Endothelial cell of umbilical vein (primary cell): ENCODE measurements around the gene PXMP4. TPM values are rescaled to one million over a fixed set of nuclear protein-coding genes. Genes with fewer than 3 reads are reported as not detected.

Experiments
- BruUV-seq: library from RNA; stranded (reverse); fragments of 400-500 nt; replicated peaks from 2 replicates; lab custom pipeline; 2021; lab: Mats Ljungman, UMichigan
- CTCF ChIA-PET: fragments of 300-600, 350-600 bp; sonication (Branson Sonifier 250); formaldehyde crosslinking; loops from one replicate; lab custom pipeline; 2021; ENCODE audit warnings: antibody characterized with exemption, inconsistent platforms; lab: Charles Lee
- POLR2A ChIA-PET: fragments of 300-600, 350-600 bp; sonication (Branson Sonifier 250); formaldehyde crosslinking; loops from one replicate; lab custom pipeline; 2021; ENCODE audit warnings: antibody characterized with exemption, inconsistent platforms; lab: Charles Lee
- DNase-seq: peaks from one replicate; pipeline ENCODE4 v3.0.0-alpha.2; 2011; ENCODE audit warnings: low read depth, low spot score
- FAIRE-seq: peaks from 2 replicates; lab custom pipeline; 2011; peaks lifted over from hg19 to GRCh38; lab: Jason Lieb, UNC
- H2AFZ ChIP-seq: 2 replicates; pipeline ENCODE4 v1.6.0; 2012; ENCODE audit warnings: low read depth, low read length, control low read depth, inconsistent platforms
- H3K27ac ChIP-seq: 2 replicates; pipeline ENCODE4 v1.5.1; 2011; ENCODE audit warnings: low read depth, mild to moderate bottlenecking, control low read depth, low read length, moderate library complexity; ENCODE audit not compliant: insufficient read depth
- H3K27me3 ChIP-seq, 2 experiments: 2 replicates each; pipeline versions ENCODE4 v1.6.0 to v1.6.1; 2011; ENCODE audit warnings: low read length in 2 of 2, mixed read lengths in 1 of 2; ENCODE audit not compliant: control insufficient read depth in 2 of 2, insufficient read depth in 2 of 2
- H3K36me3 ChIP-seq, 2 experiments: 2 replicates in 1 of 2; 3 replicates in 1 of 2; pipeline ENCODE4 v1.5.1; 2011; ENCODE audit warnings: low read length in 2 of 2, mild to moderate bottlenecking in 1 of 2, moderate library complexity in 1 of 2; ENCODE audit not compliant: control insufficient read depth in 2 of 2, insufficient read depth in 2 of 2; ENCODE audit errors: extremely low read depth in 1 of 2
- H3K4me1 ChIP-seq: 3 replicates; pipeline ENCODE4 v1.5.1; 2011; ENCODE audit warnings: mild to moderate bottlenecking, low read length; ENCODE audit not compliant: control insufficient read depth, insufficient read depth; ENCODE audit errors: extremely low read depth
- H3K4me2 ChIP-seq: 2 replicates; pipeline ENCODE4 v1.6.1; 2011; ENCODE audit warnings: low read length, control low read depth, mixed read lengths; ENCODE audit not compliant: insufficient read depth
- H3K4me3 ChIP-seq, 3 experiments: fragments of 200-600 bp in 1 of 3; sonication (generic), shearing (Covaris generic) in 1 of 3; replicated peaks in 1 of 3; 2 replicates each; pipeline ENCODE4 v1.5.1; 2011 to 2016; ENCODE audit warnings: control low read depth in 3 of 3, low read length in 3 of 3, mild to moderate bottlenecking in 2 of 3, inconsistent platforms in 1 of 3, low read depth in 1 of 3, moderate library complexity in 1 of 3; ENCODE audit not compliant: insufficient read depth in 1 of 3
- H3K79me2 ChIP-seq: 2 replicates; pipeline ENCODE4 v1.6.0; 2012; ENCODE audit warnings: low read length, inconsistent platforms; ENCODE audit not compliant: control insufficient read depth, insufficient read depth
- H3K9ac ChIP-seq: replicated peaks from 2 replicates; pipeline ENCODE3; 2011; ENCODE audit warnings: low read length, control low read depth; ENCODE audit not compliant: insufficient read depth; ENCODE audit errors: extremely low read depth
- H3K9me1 ChIP-seq: replicated peaks from 3 replicates; pipeline ENCODE4 v1.6.0; 2011; ENCODE audit warnings: mild to moderate bottlenecking, low read length; ENCODE audit not compliant: control insufficient read depth, insufficient read depth; ENCODE audit errors: extremely low read depth
- H3K9me3 ChIP-seq: replicated peaks from 2 replicates; pipeline ENCODE4 v1.5.1; 2012; ENCODE audit warnings: low read length, inconsistent platforms; ENCODE audit not compliant: control insufficient read depth, insufficient read depth
- H4K20me1 ChIP-seq: replicated peaks from 2 replicates; pipeline ENCODE3; 2011; ENCODE audit warnings: mild to moderate bottlenecking, low read length; ENCODE audit not compliant: control insufficient read depth, insufficient read depth; ENCODE audit errors: extremely low read depth
- CTCF ChIP-seq, 2 donors: IDR thresholded peaks; 1 replicate in 1 of 2; 2 replicates in 1 of 2; pipeline ENCODE4 v1.5.1; 2011; ENCODE audit warnings: low read length in 2 of 2, mild to moderate bottlenecking in 2 of 2, moderate library complexity in 2 of 2, control low read depth in 1 of 2, inconsistent platforms in 1 of 2, low read depth in 1 of 2; ENCODE audit not compliant: insufficient read depth in 1 of 2; ENCODE audit errors: extremely low read depth in 1 of 2
- EZH2 ChIP-seq: IDR thresholded peaks from 2 replicates; pipeline ENCODE4 v1.6.1; 2012; ENCODE audit warnings: borderline replicate concordance, low read depth, mild to moderate bottlenecking, moderate library complexity, low read length, inconsistent platforms; ENCODE audit not compliant: severe bottlenecking
- FOS ChIP-seq: IDR thresholded peaks from 2 replicates; pipeline ENCODE4 v1.6.1; 2011; ENCODE audit warnings: mild to moderate bottlenecking, low read length, moderate library complexity, borderline replicate concordance; ENCODE audit not compliant: insufficient read depth
- GATA2 ChIP-seq: IDR thresholded peaks from 2 replicates; pipeline ENCODE4 v1.7.0; 2011; ENCODE audit warnings: low read depth, mild to moderate bottlenecking, moderate library complexity, mixed read lengths, low read length; ENCODE audit not compliant: insufficient read length, insufficient read depth
- JUN ChIP-seq: IDR thresholded peaks from 2 replicates; pipeline ENCODE4 v1.6.1; 2011; ENCODE audit warnings: borderline replicate concordance, low read depth; ENCODE audit not compliant: insufficient read length, insufficient read depth
- MAX ChIP-seq: IDR thresholded peaks from 2 replicates; pipeline ENCODE4 v1.6.1; 2011; ENCODE audit not compliant: insufficient read depth, insufficient read length
- MYC ChIP-seq: IDR thresholded peaks from one replicate; pipeline ENCODE4 v1.6.1; 2011; ENCODE audit warnings: mild to moderate bottlenecking, low read depth, low read length
- POLR2A ChIP-seq: IDR thresholded peaks from 2 replicates; pipeline ENCODE4 v1.6.1; 2012; ENCODE audit warnings: low read depth, mild to moderate bottlenecking, control low read depth, low read length
- POLR2AphosphoS5 ChIP-seq: IDR thresholded peaks from 2 replicates; pipeline ENCODE4 v1.6.1; 2012; ENCODE audit warnings: low read depth, mild to moderate bottlenecking, control low read depth, low read length, moderate library complexity; ENCODE audit not compliant: insufficient read depth
- dilution Hi-C: fragments of 300-500 bp; cut with MboI; formaldehyde crosslinking; loops from one replicate; pipeline ENCODE4 v1.15.0; 2019; ENCODE audit warnings: low sequenced_read_pairs; ENCODE audit not compliant: extremely low pct_ligation_motif_present
- intact Hi-C: fragments of 100-400 bp; cut with micrococcal nuclease; formaldehyde crosslinking; loops from one replicate; pipeline ENCODE4 v1.10.0; 2022
- polyA plus RNA-seq, 4 experiments: library from polyadenylated mRNA; depleted of rRNA in 3 of 4; stranded (reverse) in 3 of 4; unstranded in 1 of 4; fragments of >200 nt; gene quantifications; 2 replicates each; pipeline versions ENCODE4 v1.2.1 to v1.2.3, GENCODE V29; 2011 to 2012; ENCODE audit warnings: missing spikeins in 1 of 4
- total RNA-seq: library from RNA; stranded (reverse); gene quantifications from 2 replicates; pipeline ENCODE4 v1.2.3, GENCODE V29; 2021

The PXMP4 gene
- total and polyA plus RNA-seq, 2 donors (not counting 3 experiments of a cell fraction or from before 2014, with no cell fraction given): 6.9 to 8.5 TPM

GRCh38 chr20:33732166-33732970 lies 12.3 kb upstream of the PXMP4 start:
- H3K36me3 ChIP-seq: no peaks in the 10 kb centered on the region
- TSS peak; percentile 25 for BruUV-seq
- no peak for TF ChIP-seq JUN
- no peak for TF ChIP-seq FOS
- no peak for TF ChIP-seq EZH2
- TF ChIP-seq CTCF (IDR thresholded peaks at IDR 0.05; ENCODE audit: extremely low read depth in 1 of 2, insufficient read depth in 1 of 2, low read depth in 1 of 2, low read length in 2 of 2): no peak
- TF ChIP-seq MYC: no peak
- no peak for TF ChIP-seq MAX
- peak; percentile 68 for TF ChIP-seq POLR2A
- no peak for TF ChIP-seq GATA2
- peak; percentile 34 for TF ChIP-seq POLR2AphosphoS5
- CTCF ChIA-PET: interaction anchor here (0.6 to 2.0 kb wide), 23 partner anchors 9 to 336 kb away, joined by 3 to 21 read pairs (median 4); partner anchors contain the start of genes ACTL10, CHMP4B and PXMP4
- H3K27me3 ChIP-seq: no peaks in the 10 kb centered on the region
- peak; percentile 63 for FAIRE-seq
- dilution Hi-C loops (no loop called here), intact Hi-C loops (loop anchor here (1.0 to 5.0 kb wide), 6 partner anchors 45 to 395 kb away; partner anchors contain the start of genes CHMP4B and E2F1)
- DNase-seq: peak; percentile 76
- H3K4me3 ChIP-seq: peak overlapping the region; percentile 17 to 59 (median 51)
- H3K9me1 ChIP-seq: no peaks in the 10 kb centered on the region
- POLR2A ChIA-PET: interaction anchor here (0.6 to 0.8 kb wide), 3 partner anchors 78 to 288 kb away, joined by 3 to 9 read pairs (median 5); no protein-coding TSS in a partner anchor
- peak overlapping the region; percentile 87 for H2AFZ ChIP-seq
- peaks cover 22% of the 10 kb centered on the region for H3K4me1 ChIP-seq
- peak overlapping the region; percentile 53 for H3K27ac ChIP-seq
- H3K9me3 ChIP-seq: peaks cover 4% of the 10 kb centered on the region
- no peaks in the 10 kb centered on the region for H4K20me1 ChIP-seq
- peak overlapping the region; percentile 35 for H3K9ac ChIP-seq
- H3K4me2 ChIP-seq: peak overlapping the region; percentile 74
- H3K79me2 ChIP-seq: no peaks in the 10 kb centered on the region
